GM21526 (cell line): Measurements from ENCODE around the gene EDNRA.
"Not testable (repeated sequence)": the region's sequence is repeated elsewhere in the genome, so short reads cannot be mapped to it uniquely, and the experiment has no call there.

Experiments used
- ATAC-seq: cut with Tn5 transposase; IDR thresholded peaks from one replicate; pipeline ENCODE4 v1.9.1; 2021; ENCODE audit warnings: moderate library complexity; ENCODE audit not compliant: unreplicated experiment, low FRiP score

EDNRA gene

DNA sequence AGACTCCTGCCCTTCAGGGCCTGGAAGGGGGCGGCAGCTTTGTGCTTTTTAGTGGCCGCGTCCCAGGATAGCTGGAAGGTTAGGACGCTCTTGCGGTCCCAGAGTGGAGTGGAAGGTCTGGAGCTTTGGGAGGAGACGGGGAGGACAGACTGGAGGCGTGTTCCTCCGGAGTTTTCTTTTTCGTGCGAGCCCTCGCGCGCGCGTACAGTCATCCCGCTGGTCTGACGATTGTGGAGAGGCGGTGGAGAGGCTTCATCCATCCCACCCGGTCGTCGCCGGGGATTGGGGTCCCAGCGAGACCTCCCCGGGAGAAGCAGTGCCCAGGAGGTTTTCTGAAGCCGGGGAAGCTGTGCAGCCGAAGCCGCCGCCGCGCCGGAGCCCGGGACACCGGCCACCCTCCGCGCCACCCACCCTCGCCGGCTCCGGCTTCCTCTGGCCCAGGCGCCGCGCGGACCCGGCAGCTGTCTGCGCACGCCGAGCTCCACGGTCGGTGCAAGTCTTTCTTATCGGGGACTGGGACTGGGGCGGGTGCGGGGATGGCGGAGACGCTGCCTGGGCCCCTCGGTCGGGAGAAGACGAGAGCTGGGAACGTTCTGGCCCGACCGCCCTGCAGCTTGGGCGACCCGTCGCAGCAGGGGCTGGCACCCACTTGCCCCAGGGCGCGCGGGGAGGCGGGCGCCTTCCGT, at the start of gene EDNRA:
Gene EDNRA (plus strand): TSS at position 207 of the 686 bp plus-strand sequence. CDS start 4,585 bp downstream, outside the sequence.
- ATAC-seq = no peak

DNA sequence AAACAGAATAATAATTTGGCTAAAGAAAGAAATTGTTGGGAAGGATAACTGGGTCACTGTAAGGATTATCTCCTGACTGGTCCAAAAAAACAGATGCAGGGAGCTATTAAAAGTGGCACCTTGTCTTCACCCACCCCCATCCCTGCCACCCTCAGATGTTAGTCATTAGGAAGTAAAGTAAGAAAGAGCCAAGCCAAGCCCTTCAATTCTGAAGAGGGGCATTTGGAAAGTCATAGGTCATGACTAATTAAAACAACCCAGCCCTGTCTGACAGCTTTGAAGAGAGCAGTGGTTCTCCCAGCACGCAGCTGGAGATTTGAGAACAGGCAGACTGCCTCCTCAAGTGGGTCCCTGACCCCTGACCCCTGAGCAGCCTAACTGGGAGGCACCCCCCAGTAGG, 46.5 kb upstream of the EDNRA start:
- not testable (repeated sequence) for ATAC-seq

DNA sequence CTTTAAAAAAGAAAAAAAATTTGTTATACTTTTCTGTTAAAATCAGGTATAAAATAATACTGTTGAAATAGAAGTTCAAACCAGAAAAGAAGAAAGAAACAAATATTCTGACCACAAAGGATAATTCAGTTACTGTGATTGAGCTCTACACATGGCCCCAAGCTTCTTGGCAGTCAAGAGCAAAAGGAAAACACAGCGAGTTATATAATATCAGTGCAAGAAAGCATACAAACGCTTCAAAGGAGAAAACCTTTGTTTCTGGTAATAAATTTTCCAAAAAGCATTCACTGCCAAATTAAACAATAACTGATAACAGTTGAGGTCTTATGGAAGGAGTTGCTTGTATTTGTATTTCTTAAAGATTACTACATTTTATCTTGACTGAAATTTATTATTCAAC, 40.5 kb upstream of the EDNRA start:
- ATAC-seq = no peak

DNA sequence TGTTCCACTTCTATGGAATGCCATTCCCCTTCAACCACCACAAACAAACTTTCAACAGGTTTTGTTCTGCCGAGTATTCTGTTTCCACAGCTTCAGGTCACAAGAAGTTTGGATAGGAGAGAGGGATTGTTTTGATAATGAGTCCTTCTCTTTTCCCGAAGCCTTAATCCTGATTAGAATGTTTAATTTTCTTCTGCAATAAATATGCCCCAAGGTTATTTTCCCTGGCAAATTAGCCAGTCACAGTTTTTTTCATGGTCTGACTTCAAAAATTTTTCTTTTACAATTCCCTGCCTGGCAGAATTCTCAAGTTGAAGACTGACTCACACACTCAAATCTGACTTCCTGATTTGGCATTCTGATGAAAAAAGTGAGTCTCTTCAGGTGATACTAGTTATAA, 33.1 kb upstream of the EDNRA start:
- no peak for ATAC-seq

DNA sequence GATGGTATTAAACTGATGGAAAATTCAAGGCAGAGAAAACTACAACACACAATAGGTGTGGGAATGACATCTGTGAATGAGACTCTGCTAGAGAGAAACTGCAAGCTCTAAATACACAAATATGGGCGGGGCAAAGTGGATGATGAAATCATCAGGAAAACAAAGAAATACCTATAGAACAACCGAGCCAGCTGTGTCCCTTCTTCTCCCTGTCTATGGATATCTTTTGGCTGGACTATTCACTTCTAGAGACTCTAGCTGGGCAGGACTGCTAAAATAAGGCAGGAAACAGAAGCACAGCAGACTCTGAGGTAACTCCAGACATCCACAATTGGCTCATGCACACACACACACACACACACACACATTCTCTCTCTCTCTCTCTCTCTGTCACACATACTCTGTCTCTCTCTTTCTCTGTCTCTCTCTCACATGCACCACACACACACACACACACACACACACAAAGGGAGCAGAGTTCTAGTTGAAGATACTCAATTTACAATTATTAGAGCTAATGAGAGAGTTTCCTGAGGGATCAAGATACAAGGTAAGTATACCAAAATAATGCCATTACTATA, 27.2 kb upstream of the EDNRA start:
- ATAC-seq = no peak

DNA sequence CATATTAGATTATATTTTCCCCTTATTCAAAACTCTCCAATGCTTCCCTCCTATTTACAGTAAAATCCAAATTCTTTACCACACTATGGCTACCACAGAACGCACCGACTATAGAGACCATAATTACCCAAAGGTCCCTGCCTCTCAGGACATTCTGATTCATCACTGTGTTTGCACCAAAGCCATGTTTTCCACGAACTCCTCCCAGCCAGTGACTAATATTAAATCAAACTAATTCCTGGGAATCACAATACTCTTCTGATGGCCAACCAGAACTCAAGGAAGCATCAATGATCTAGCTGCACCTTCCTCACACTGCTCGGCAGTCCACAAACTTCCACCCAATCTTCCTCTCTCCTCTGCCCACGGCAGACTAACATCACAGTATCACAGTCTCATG, 24.2 kb upstream of the EDNRA start:
- no peak for ATAC-seq

DNA sequence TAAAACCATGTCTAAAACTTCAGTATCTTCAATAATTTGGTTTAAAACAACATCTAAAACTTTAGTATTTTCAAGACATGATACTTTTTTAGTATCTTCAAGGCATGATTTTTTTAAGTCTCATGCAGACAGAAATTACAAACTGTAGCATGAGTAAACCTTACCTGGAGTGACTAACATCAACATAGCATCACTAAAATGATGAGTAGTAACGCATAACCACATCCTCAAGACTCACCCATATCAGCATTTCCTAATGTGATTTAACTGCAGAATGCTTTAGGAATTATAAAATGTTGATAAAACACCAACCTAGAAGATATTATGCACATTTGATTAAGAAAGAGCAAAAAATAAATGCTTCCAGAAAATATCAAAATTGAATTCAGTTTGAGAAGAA, 19.7 kb upstream of the EDNRA start:
- ATAC-seq = no peak

DNA sequence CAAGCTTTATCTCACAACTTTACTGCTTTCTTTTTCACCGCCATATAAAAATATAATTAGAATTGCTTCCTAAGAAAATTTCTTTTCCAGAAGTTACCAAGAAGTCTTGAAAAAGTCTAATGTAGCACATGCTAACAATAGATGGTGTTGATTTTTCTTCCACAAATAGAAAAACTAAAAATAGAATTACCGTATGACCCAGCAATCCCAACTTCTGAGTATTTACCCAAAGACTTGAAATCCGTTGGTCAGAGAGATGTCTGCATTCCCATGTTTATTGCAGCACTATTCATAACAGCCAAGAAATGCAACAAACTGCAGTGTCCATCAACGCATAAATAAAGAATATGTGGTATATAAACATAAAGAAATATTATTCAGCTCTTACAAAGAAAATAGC, 17.8 kb upstream of the EDNRA start:
- ATAC-seq = no peak

DNA sequence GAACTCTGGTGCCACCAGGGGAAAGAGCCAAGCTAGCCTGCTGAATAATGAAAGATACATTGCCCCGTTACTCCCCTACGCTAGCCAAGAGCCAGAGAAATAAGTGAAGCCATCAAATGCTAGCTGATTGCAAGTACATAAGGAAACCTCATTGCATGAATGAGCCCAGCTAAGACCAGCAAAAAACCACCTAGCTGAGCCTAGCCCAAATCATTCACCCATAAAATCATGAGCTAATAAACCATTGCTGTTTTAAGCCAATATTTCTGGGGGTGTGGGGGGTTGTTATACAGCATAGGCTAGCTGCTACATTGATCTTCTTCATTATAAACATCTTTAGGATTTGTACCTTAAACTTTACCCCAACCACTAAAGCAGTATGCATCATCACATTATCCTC, 15.4 kb upstream of the EDNRA start:
- no peak for ATAC-seq

DNA sequence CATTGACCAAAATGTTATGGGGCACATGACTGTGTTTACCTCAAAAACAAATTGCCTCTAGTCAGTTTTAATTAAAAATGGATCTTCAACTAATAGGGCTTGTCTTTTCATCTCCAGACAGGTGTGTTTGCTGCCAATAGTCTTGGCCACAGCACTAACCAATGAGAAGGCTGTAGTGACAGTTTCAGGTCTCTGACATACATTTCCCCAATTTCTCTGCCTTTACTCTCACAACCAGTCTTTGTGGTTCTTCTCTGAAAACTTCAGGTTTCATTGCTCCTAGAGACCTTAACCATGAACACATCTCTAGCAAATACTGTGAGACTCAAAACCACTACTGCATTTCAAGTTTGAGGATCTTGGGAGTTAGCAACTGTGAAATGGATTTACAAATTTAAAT, 3.5 kb upstream of the EDNRA start:
- ATAC-seq = peak; percentile 88

DNA sequence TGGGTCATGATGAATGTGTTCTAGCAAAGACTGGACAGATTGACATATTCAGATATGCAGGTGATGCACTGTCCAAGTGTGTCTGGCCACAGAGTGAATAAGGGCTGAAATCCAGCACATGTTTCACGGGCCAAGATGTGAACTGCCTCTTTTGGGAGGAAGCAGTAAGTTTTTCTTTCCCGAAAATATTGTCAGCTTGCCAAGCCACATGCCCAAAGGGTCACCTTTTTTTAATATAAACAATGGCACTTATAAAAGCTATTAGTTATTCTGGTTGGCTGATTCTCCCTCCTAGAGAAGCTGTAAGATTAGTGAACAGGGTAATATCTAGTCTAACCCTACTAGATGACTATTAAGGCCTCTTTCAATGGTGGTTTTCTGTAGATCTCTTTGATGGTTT, 1.5 kb upstream of the EDNRA start:
- no peak for ATAC-seq

DNA sequence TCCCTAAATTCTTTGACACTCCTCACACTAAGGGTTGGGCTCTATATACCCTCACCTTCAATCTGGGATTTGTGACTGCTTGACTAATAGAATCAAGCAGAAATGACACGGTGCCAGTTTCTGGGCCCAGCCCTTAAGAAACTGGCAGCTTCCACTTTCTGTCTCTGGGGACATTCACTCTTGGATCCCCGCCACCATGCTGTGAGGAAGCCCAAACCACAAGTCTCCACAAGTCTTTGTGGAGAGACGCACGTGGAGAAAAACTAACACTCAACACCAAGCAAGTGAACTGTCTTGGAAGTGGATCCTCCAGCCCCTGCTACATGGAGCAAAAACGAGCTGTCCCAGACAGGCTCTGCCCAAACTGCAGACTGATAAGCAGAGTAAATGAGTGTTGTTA, 1.1 kb upstream of the EDNRA start:
- no peak for ATAC-seq

DNA sequence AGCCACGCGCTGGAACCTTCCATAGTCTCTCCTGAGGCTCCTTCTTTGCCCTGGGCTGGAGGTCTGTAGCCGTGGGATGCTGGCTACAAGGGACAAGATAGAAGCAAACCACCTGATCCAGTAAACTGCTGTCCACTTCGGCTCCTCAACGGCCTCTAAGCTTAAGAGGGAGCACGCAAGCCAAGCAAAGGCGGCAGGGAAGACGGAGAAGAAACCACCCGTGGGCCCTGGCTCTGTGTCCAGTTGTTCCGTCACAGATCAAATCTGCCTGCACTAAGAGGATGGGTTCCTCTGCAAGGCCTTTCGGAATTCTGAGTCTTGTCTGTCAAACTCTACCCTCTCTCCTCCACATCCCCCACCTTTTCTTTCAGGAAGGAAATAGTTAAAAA, 401 bp upstream of the EDNRA start:
- ATAC-seq = no peak

DNA sequence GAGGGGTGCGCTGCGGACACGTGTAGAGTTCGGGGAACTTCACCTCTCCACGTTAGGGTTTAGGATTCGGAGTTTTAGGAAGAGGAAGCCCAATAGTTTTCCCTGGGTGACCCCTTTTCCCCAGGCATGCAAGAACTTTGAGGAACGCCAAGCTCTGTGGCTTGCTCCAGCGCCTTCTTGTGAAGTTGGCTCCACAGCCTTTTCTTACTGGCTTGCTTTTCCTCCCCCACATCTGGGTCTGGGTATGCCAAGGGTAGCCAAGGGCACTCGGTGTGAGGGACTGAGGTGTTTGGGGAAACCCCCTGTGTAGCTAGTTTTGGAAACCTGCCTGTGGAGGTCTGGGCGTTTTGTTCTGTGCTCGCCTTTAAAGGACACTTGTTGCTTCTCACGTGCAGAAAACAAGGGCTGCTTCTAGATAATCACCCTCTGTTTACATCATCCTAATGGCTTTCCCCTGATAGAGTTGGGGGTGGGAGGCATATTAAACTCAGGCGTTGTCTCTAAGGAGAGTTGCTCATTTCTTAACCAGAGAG, 746 bp downstream of the EDNRA start:
- no peak for ATAC-seq

DNA sequence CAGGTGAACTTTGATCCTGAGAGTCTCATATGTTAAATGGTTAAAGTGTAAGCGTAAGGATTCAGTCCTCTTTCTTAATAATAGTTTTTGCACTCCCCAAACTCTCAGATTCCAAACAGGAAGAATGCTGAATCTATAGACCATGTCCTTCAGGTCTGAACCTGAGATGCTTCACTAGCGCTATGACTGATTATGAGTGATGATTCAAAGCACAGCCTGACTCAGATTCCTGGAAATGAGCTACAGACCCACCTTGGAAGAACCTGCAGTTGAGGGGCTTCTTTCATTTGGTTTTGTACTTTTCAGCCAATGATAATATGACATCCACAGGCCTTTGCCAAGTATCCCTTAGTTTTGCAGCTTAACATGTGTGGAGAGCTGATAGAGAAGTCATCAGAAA, 1.4 kb downstream of the EDNRA start:
- ATAC-seq = no peak

DNA sequence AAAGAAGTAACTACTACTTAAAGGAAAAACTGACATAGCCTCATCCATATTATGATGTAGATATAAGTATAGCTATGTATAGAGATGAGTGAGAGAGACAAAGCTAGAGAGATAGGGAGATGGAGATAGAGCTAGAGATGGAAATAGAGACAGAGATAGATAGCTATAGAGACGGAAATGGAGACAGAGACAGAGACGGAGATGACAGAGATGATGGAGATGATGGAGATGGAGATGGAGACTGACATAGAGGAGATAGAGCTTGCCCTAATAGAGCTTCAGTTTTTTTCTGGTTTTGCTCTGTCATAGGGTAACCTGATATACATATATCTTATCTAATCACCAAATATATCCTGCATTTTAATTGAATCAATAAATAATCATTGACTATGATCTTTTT, 4.3 kb downstream of the EDNRA start:
- no peak for ATAC-seq

DNA sequence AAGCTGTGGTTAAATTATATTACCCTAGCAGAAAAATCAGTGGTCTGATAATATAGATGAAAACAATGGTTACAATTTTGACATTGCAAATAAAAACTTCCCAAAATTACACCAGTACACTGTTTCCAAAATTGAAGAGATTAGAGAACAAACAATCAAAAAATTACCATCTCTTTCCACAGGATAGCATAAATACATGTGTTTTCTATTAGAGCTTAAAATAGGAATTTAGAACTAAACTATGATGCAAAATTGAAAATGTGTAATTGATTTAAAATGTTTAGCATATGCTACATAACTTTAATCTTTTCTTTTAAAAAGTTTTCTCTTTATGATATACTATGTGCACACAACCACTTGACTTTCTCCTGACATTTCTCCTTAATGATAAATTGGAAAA, 6.7 kb downstream of the EDNRA start:
- ATAC-seq = no peak

DNA sequence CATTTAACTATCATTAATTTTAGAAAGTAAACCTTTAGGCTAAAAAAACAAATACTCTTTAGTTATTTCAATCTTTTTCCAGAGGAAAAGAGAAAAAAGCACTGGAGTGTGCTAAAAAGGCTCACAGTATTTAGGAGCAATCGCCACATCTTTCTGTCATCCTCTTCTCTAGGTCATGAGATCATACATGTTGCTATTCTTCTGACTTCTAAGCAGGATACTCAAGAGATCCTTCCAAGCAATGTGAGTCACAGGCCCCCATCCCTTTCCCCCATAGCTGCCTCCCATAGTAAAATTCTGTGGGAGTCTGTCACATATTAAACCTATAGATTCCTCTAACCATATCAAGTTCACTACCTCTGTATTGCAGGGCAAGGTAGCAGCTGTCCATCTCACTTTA, 7.7 kb downstream of the EDNRA start:
- no peak for ATAC-seq

DNA sequence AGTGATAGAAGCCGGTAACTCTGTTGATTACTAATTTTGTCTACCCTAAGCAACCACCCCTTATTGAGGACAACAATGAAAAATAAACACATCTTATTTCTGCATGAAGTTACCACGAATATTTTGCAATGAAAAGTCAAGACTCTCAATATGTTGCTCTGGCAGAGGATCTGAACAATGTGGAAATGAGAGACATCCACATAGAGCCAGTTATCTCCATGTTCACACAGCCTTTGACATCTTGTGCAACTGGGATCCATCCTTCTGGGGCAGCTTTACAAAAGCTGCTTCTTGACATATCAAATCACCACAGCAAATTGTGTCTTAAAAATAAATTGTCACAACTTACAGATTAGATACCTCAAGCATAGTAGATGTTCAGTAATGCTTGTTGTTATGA, 10.2 kb downstream of the EDNRA start:
- ATAC-seq = no peak

DNA sequence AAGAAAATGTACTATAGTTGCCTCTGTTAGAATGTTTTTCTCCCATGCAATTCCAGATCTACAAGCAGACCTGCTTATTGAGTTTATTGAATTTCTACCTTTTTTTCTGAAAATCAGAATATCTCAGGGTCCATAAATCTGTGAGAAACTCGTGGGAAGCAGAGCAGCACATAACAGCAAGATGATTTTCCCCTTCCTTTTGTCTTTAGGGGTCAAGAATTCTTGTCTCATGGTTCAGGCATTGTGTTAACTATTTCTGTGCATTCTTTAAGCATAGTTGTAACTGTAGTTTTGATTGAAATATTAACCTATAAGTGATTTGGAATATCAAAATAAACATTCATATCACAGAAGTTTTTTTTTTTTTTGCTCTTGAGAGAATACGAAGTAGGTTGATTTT, 11.4 kb downstream of the EDNRA start:
- ATAC-seq = no peak

DNA sequence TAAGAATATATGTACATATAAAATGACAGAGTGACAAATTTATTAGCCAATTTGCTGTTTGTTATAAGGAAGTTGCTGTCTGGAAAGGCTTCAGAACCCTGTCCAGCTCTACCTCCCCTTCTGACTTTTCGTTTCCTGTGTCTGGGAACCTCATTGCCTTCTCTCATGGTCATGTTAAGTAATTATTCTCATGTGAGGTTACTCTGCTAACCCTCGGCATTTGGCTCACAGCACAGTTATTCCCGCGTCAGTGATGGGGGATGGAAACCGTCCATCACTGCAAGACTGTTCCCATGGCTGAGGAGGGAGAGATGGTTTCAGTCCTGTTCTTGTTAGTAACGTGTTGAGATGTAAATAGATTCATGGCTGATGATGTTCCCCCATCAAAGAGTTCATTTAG, 11.9 kb downstream of the EDNRA start:
- no peak for ATAC-seq

DNA sequence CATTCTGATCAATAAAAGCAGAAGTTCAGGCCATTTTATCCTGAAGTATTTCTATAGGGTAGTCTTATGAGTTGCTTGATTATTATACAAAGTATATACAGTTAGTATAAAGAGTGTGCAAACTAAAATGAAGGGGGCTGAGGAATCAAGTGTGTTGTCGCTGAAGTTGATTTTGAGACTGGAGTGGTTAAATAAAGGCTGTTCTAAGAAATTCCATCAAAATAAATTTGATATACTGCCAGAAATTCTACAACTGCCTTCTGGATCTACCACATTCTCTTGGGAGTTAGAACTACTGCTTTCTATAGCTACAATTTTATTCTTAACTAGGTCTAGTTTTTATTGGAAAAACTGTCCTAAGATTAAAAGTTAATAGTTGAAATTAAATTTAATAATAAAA, 12.4 kb downstream of the EDNRA start:
- ATAC-seq = no peak
